ENCODE measurements around the gene NHLRC4. TPM values are rescaled to one million over a fixed set of nuclear protein-coding genes. Genes with fewer than 3 reads are reported as not detected.

NHLRC4 gene
- total and polyA plus RNA-seq, 2 donors (not counting 1 experiment from before 2014, with no cell fraction given) = 2.2 to 4.2 TPM

- Mint-ChIP-seq H3K4me1 (peaks cover 17% of the 10 kb centered on the region), H3K27ac (no peak overlapping the region), H3K9me3 (ENCODE audit: insufficient read depth) (no peaks in the 10 kb centered on the region), H3K27me3 (no peaks in the 10 kb centered on the region), H3K4me3 (no peak overlapping the region)
- ATAC-seq (ENCODE audit: low read depth) (no peak), DNase-seq (no peak)
- H3K4me1 ChIP-seq (ENCODE audit: control insufficient read depth in 2 of 2, insufficient read depth in 2 of 2, low read length in 2 of 2) = peaks cover 11 to 22% of the 10 kb centered on the region in 2 donors
- no peak overlapping the region for H2AFZ ChIP-seq (ENCODE audit: insufficient read depth, low read depth, low read length, poor library complexity, severe bottlenecking)
- intact Hi-C loops (cut with micrococcal nuclease) = no loop called here
- WGBS (ENCODE audit: insufficient coverage) = 90% methylated on average over 33 of the region's 34 CpGs
- no peak overlapping the region for H3K4me2 ChIP-seq (replicated peaks; ENCODE audit: low read depth, low read length, poor library complexity, severe bottlenecking)
- H3K9me3 ChIP-seq (ENCODE audit: control extremely low read depth in 1 of 3, control insufficient read depth in 2 of 3, insufficient read depth in 1 of 3, low read length in 2 of 3) = peaks cover 0 to 2% (median 0%) of the 10 kb centered on the region in 3 donors
- no peak overlapping the region for H3K27ac ChIP-seq (ENCODE audit: low read length in 2 of 2)
- no peak overlapping the region for H3K9ac ChIP-seq (ENCODE audit: low read length)
- POLR2A ChIA-PET = interaction anchor here (0.6 kb wide), 1 partner anchor 73 kb away, joined by 5 read pairs; no protein-coding TSS in a partner anchor
- TF ChIP-seq CTCF (IDR thresholded peaks at IDR 0.05) (no peak), EZH2 (IDR thresholded peaks at IDR 0.05; ENCODE audit: borderline replicate concordance, insufficient read depth, low read depth, low read length, poor library complexity, severe bottlenecking) (no peak)
- peaks cover 18% of the 10 kb centered on the region for H4K20me1 ChIP-seq (ENCODE audit: control insufficient read depth, insufficient read depth, low read length, poor library complexity, severe bottlenecking)
- H3K27me3 ChIP-seq (replicated peaks in 1 of 4; ENCODE audit: control extremely low read depth in 1 of 4, control insufficient read depth in 3 of 4, insufficient read depth in 4 of 4, low read length in 3 of 4) = no peaks in the 10 kb centered on the region
- peaks cover 8% of the 10 kb centered on the region for H3K79me2 ChIP-seq (ENCODE audit: control insufficient read depth, insufficient read depth, low read length)
- no peaks in the 10 kb centered on the region for H3K36me3 ChIP-seq (replicated peaks in 1 of 2; ENCODE audit: control extremely low read depth in 1 of 2, control insufficient read depth in 1 of 2, extremely low read depth in 1 of 2, insufficient read depth in 2 of 2, low read length in 1 of 2)
- H3K4me3 ChIP-seq (ENCODE audit: control extremely low read depth in 1 of 5, extremely low read depth in 1 of 5, insufficient read depth in 1 of 5, low read depth in 2 of 5, low read length in 4 of 5) = no peak overlapping the region
- CTCF ChIA-PET = no interaction called here
Observed at GRCh38 chr16:521381-522210, 45.2 kb upstream of the NHLRC4 start.
